Urothelium cell line (cell line): ENCODE measurements around the gene FBXL4.

ENCODE experiments used
- DNase-seq: peaks from one replicate; pipeline ENCODE4 v3.0.0; 2011; ENCODE audit warnings: low spot score, mixed read lengths
- FAIRE-seq: peaks from 2 replicates; lab custom pipeline; 2011; peaks lifted over from hg19 to GRCh38; lab: Jason Lieb, UNC

Gene FBXL4

DNA sequence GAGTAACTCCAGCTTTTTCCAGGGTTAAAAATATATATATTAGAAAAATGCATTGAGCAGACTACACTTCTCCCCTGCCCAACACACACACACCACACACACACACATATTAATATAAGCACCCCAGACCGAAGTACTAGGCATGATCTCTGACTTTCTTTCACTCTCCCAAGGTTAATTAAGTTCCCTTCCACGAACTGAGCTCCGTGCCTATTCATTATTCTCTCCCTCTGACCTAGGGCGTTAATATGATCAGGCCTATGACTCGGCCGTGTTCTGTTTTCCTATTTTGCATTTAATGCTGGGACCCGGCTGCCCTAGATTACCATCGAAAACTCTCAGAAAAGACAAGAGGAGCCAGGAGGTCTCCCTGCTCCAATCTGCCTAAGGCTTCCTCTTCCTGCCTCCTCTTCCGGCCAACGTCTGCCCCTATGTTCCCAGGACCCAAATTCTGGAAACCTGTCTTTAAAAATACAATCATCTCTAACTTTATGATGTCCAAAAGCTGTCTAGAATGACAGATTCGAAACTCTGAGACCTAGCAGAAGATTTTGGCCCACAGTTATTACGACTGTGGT is 119.4 kb downstream of the FBXL4 start:
- FAIRE-seq = no peak

DNA sequence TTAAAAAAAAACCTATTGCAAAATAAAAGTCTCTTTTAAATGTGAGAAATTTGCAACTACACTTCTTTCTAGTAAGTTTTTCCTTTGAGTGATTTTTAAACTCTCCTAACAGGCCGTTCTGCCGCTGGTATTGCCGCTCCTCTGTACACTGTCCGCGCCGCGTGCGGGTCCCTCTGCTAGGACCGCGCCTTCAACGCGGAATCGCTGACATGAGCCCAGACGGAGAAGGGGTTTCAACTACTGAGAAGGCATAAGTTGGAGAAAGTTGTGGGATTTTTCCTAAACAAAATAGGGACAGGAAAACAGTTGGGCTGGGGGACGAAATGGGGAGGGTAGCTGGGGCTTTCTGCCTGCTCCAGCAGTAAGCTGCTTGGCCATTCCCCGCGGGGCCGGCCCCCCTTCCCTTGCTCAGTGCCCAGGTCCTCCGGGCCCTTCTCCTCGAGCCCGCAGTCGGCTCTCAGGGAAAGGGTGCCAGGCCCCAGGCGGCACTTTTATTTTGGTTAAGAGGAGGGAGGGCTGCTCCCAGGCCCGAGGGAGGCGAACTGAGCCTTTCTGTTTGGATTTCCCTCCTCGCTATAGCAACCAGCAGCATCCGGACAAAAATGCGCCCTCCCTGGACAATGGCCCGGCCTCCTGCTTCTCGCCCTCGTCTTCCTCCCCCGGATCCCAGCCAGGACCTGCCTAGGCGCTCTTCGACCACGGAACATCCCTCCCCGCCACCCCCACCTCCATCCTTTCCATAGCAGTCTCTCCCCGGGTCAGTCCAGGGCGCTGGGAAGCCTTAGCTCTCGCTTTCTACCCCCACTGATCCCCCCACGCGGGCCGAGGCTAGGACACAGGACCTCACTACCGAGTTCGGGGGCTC is 120.2 kb downstream of the FBXL4 start:
- no peak for FAIRE-seq
- peak; percentile 23 for DNase-seq

More for the DNA sequence above, 119.4 kb downstream of the FBXL4 start:
- DNase-seq = no peak

DNA sequence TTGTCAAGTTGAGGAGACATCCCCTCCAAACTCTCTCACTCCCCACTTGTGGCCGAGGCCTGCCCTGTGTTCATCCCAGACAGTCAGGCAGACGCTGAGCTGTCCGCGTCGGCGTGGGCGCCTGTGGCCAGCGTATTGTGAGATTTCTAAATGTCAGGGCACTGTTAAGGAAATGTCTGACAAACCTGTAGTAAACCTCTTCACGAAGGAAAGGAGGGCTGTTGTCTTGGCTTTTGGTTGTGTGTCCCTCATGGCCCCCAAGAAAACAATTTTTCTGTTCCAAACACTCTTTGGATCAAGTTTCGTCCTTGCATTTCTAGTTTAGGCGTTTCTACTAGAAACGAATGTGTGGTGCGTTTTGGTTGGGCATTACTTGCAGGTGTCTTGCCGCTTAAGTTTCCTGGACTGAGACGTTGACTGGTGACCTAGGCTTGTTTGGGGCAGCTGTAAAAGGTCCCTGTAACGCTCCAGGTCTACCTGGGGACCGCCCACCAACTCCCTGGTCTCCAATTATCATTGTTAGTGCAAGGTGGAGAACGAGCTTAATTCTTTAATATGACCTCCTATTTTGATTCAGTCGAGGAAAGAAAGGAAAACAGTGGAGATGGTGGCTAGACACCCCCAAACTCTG is 122.0 kb downstream of the FBXL4 start:
- DNase-seq (no peak), FAIRE-seq (no peak)

DNA sequence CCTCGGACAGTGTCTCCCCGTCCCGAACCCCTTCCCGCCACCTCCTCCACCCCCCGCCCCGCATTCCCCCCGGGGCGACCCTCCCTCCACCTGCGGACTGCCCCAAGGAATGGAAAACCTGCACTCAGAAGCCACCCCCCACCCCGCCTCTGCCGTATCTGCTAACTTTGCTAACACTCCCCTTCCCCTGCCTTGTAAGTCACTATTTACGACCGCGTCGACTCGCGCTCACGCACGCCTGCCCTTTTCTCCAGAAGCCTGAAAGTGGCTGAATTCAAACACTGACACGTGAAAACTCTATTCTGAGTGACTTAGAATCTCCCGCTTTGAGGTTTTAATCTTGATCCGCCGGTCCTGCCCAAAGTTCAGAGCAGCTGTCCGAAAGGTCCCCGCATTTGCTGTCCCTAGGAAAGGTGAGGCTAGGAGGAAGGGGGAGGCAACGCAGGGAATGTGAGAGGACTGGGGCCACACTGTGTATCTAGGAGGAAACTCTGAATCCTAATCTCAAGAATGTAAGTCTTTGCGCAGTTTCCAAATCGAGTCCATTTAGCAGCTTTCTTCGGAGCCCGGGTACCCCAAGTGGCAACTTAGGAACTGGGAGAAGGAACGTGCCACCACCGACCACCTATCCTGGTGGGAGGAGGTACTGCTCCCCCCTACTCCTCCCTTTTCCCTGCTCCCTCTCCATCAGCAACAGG is 122.7 kb downstream of the FBXL4 start:
- FAIRE-seq (no peak), DNase-seq (no peak)

- no peak for FAIRE-seq
- no peak for DNase-seq
Measured at GRCh38 chr6:98824162-98824901, 123.4 kb downstream of the FBXL4 start.

DNA sequence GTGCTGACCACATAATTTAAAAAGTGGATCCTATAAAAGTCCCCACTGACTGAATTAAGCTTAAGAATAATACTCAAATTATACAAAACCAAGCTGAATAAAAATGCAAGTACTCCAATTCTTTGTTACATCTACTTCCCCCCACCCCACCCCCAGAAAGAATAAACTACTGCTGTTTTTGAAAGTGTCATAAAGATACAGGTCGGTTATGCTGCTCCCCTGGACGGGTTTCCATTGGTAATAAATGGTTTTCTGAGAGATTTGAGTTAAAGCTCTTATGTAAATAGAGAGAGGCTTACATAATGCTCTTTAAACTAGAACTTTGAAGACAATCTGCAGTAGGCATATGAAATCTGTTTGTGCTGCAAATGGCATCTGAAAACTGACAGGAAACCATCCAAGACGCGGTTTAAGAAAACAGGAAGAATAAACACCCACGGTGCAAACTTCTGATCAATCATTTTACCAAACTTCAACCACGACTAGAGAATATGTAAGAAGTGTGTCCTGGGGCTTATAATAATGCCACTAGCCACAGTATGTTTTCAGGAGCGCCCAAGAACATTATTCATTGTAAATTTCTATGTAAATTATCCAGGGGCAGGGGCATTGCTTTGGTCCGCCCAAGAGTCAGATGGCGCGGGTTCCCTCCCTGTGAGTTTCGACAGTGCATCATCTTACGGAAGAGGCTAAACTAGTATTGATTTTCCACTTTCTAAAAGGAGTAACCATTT is 124.2 kb downstream of the FBXL4 start:
- FAIRE-seq (no peak), DNase-seq (no peak)

GRCh38 chr6:98821756-98822405 is 125.9 kb downstream of the FBXL4 start:
- FAIRE-seq = no peak

More at GRCh38 chr6:98821756-98822405, 125.9 kb downstream of the FBXL4 start:
- peak; percentile 23 for DNase-seq
